ENCODE measurements around the gene CBX4. TPM values are rescaled to one million over a fixed set of nuclear protein-coding genes. Genes with fewer than 3 reads are reported as not detected.

Gene CBX4
- total RNA-seq, 1 experiment from 2014 or later: 18.7 TPM

- no peak for DNase-seq (ENCODE audit: low spot score)
Measured at GRCh38 chr17:79830303-79830702, 8.9 kb downstream of the CBX4 start.

- DNase-seq (ENCODE audit: low spot score): no peak
Measured at GRCh38 chr17:79829457-79829856, 9.8 kb downstream of the CBX4 start.

- no peak for DNase-seq (ENCODE audit: low spot score)
Measured at GRCh38 chr17:79829004-79829403, 10.2 kb downstream of the CBX4 start.

GRCh38 chr17:79826841-79827578 lies 12.2 kb downstream of the CBX4 start:
- DNase-seq (ENCODE audit: low spot score): no peak

GRCh38 chr17:79826204-79826680 lies 13.0 kb downstream of the CBX4 start:
- no peak for DNase-seq (ENCODE audit: low spot score)

- no peak for DNase-seq (ENCODE audit: low spot score)
Measured at GRCh38 chr17:79825580-79825921, 13.7 kb downstream of the CBX4 start.

- DNase-seq (ENCODE audit: low spot score): no peak
Measured at GRCh38 chr17:79824893-79825579, 14.2 kb downstream of the CBX4 start.

GRCh38 chr17:79824234-79824633 lies 15.0 kb downstream of the CBX4 start:
- no peak for DNase-seq (ENCODE audit: low spot score)

GRCh38 chr17:79822583-79823124 lies 16.6 kb downstream of the CBX4 start:
- DNase-seq (ENCODE audit: low spot score): no peak

GRCh38 chr17:79821331-79822095 lies 17.7 kb downstream of the CBX4 start:
- DNase-seq (ENCODE audit: low spot score): no peak

- no peak for DNase-seq (ENCODE audit: low spot score)
Measured at GRCh38 chr17:79820959-79821330, 18.3 kb downstream of the CBX4 start.

- no peak for DNase-seq (ENCODE audit: low spot score)
Measured at GRCh38 chr17:79819534-79820276, 19.5 kb downstream of the CBX4 start.

- DNase-seq (ENCODE audit: low spot score): no peak
Measured at GRCh38 chr17:79819085-79819484, 20.2 kb downstream of the CBX4 start.

GRCh38 chr17:79818026-79818758 lies 21.0 kb downstream of the CBX4 start:
- DNase-seq (ENCODE audit: low spot score): no peak

- no peak for DNase-seq (ENCODE audit: low spot score)
Measured at GRCh38 chr17:79815836-79816461, 23.3 kb downstream of the CBX4 start.

- DNase-seq (ENCODE audit: low spot score): no peak
Measured at GRCh38 chr17:79814974-79815835, 24.0 kb downstream of the CBX4 start.

GRCh38 chr17:79814127-79814973 lies 24.9 kb downstream of the CBX4 start:
- DNase-seq (ENCODE audit: low spot score): no peak

- DNase-seq (ENCODE audit: low spot score): no peak
Measured at GRCh38 chr17:79813297-79814126, 25.7 kb downstream of the CBX4 start.

Measured in H4 (cell line).